ENCODE measurements around the gene TTC21A. TPM values are rescaled to one million over a fixed set of nuclear protein-coding genes. Genes with fewer than 3 reads are reported as not detected.

TTC21A gene
- total RNA-seq, 1 donor from 2014 or later: 3.7 TPM

DNA sequence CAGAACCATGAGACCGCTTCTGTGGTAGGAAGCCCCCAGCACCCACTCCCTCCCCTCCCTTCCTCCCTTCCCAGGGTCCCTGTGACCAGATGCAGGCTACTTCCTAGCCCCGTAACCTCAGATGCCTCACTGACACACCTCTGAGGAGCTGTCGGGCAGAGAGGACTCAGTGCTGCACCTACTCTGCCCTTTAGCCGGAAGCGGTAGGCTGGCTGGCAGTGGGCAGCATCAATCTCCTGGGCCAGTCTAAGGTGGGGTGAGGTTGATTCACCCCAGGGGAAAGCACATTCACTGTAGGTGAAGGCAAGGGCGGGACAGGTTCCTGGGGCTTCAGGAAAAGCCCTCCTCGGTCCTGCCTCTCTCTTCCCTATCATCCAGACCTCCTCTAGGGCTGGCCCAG, 26.8 kb downstream of the TTC21A start:
- DNase-seq (ENCODE audit: low spot score in 2 of 2) (no peak), FAIRE-seq (no peak)

GRCh38 chr3:39135170-39135805, 27.8 kb downstream of the TTC21A start:
- DNase-seq (ENCODE audit: low spot score in 2 of 2) (no peak), FAIRE-seq (no peak)

GRCh38 chr3:39136533-39137434, 29.3 kb downstream of the TTC21A start:
- no peak for DNase-seq (ENCODE audit: low spot score in 2 of 2)

GRCh38 chr3:39137435-39137936, 30.0 kb downstream of the TTC21A start:
- no peak for FAIRE-seq
- no peak for DNase-seq (ENCODE audit: low spot score in 2 of 2)

More at GRCh38 chr3:39136533-39137434, 29.3 kb downstream of the TTC21A start:
- no peak for FAIRE-seq

DNA sequence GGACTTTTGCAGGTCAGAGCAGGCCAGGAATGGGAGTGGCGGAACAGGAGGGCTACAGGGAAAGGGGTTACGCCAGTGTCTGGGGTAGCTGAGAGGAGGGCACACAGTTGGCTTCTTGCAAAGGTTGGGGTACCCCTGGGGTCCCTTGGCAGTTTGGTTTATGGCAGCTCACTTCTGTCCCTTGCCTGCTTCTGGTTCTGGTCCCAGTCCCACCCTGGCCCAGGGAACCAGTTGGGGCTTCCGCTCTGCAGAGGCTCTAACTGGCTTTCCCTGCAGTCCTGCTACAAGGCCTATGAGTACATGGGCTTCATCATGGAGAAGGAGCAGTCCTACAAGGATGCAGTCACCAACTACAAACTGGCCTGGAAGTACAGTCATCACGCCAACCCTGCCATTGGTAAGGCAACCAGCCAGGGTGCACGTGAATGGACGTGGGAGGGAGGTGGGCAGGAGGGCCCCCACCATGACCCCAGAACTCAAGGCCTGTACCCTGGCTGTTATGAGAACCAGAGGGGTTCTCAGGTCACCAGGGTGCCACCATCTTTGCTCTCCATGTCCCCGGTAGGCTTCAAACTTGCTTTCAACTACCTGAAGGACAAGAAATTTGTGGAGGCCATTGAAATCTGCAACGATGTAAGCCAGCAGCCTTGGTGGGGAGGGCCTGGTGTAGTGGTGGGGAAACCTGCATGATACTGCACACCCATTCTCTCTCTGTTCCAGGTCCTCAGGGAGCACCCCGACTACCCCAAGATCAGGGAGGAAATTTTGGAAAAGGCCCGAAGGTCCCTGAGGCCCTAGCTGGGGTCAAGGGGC, 30.7 kb downstream of the TTC21A start:
- DNase-seq (ENCODE audit: low spot score in 2 of 2) (no peak), FAIRE-seq (no peak)

DNA sequence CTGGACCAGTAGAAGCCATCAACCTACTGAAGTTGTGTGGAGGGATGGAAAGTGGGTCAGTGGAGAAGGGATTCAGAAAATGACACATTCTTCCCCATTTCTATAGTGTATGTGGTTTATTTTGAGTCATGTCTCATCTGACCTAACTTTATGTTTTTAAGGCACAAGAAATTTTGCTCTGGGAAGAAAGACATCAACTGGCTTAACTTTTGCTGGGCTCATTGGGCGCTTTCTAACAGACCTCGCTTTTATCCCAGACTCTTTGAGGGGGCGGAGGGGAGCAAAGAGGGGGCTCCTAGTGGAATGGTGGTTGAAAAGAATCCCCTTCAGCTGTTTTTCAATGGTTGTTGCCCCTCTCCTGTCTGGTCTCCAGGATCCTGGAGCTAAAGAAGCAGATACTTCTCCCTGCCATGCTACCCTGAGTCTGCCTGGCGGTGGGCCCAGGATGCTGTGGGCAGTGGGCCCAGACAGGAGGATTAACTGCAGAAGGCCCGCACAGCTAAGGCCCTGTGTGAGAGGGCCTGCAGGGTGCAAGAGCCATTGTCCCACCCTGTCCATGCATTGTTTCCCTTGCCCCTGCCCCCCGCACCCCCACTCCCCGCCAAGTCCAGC, 31.4 kb downstream of the TTC21A start:
- no peak for FAIRE-seq

DNA sequence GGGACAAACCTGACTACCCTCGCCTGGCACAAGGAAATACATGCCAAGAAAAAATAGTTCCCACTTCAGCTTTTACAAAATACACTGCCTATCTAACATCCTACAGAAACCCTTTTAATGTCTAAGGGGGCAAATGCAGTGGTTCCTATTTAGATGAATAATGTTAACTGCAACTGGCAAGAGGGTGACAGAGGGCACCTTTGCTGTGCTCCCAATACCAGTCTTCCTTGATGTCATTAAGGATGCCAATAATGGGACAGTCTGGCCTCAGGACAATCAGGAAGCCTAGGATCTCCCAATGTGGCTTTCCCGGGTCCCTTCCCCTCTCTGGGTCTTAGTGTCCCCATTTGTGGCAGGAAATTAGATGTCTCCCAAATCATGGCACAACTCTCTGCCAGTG, 32.0 kb downstream of the TTC21A start:
- FAIRE-seq (no peak), DNase-seq (ENCODE audit: low spot score in 2 of 2) (no peak)

More for the DNA sequence above, 31.4 kb downstream of the TTC21A start:
- DNase-seq (ENCODE audit: low spot score in 2 of 2): peak in 1 of 2 donors; percentile 30

- DNase-seq (ENCODE audit: low spot score in 2 of 2) (no peak), FAIRE-seq (no peak)
These were observed 33.0 kb downstream of the TTC21A start for GRCh38 chr3:39140341-39140971.

DNA sequence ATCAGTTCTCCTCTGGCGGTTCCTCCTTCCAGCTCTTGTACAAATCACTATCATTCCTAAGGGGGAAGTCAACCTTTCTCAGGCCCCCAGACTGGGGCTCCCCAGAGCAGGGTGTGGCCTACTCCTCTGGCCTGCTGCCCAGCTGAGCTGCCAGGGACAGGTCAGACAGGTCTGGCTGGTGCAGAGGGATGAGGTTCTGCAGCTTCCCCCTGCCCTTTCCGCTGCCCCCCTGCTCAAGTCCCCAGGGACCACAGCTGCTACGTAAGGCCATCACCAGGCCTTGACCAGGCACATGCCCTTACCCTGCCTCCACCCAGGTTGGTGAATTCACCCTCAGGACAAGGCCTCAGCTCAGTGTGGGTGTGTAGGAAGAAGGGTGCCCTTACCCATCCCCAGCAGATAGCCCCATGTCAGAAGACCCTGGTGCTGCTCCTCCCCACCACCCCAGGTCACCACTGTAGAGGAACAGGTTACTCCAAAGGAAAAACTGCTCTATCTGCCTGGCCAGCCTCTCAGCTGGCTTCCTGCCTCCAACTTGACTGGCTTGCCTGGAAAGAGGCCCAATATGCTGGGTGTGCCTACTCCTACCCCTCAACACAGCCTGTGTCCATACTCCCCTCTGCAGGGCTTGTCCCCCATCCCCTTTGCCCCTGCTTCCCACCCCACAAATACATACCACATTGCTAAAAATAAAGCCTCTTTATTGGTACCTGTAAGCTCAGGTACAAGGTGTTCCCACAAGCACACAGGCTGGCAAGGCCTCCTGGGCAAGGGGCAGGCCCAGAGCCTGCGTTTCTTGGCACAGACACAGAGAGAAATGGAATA, 33.9 kb downstream of the TTC21A start:
- DNase-seq (ENCODE audit: low spot score in 2 of 2): no peak

DNA sequence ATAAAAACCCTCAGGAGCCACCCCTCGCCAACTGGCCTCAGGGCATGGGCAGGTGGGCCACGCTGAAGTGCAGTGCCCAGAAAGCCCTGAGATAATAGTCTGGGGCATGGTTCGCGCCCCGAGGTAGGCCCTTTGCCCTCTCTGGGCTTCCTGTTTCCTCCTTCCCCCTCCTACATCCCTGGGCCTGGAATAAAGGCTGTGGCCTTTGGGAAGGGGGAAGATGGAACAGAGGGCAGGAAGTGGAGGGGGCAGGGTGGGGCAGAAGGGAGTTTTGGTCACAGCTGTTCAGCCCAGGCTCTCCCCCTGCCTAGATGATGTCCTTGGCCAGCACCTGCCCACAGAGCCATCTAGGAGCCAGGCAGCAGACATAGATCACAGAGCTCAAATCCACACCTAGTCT, 34.6 kb downstream of the TTC21A start:
- DNase-seq (ENCODE audit: low spot score in 2 of 2) (no peak), FAIRE-seq (no peak)

More for the DNA sequence above, 33.9 kb downstream of the TTC21A start:
- no peak for FAIRE-seq

GRCh38 chr3:39143051-39143885, 35.8 kb downstream of the TTC21A start:
- FAIRE-seq (no peak), DNase-seq (ENCODE audit: low spot score in 2 of 2) (no peak)

- no peak for FAIRE-seq
These were observed 36.7 kb downstream of the TTC21A start for GRCh38 chr3:39144095-39144747.

GRCh38 chr3:39144748-39145380, 37.4 kb downstream of the TTC21A start:
- no peak for FAIRE-seq

More at GRCh38 chr3:39144095-39144747, 36.7 kb downstream of the TTC21A start:
- DNase-seq (ENCODE audit: low spot score in 2 of 2): no peak

DNA sequence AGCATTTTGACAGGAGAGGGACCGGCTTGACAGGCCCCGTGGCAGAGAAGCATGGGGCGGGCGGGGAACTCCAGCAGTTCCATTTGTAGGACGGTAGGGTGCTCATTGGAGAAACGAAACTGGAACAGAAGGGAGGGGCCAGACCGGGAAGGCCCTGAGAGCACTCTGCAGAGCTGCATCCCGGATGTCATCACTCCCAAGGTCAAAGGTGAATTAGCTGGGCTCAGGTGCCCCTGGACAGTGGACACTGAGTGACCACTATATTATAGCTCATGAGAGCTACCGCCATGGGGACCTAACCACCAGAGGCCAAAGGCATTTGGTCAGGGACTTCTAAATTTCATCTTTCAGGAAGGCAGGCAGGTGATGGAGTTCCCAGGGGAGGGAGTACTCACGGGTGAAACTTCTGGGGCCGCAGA, 38.6 kb downstream of the TTC21A start:
- FAIRE-seq (no peak), DNase-seq (ENCODE audit: low spot score in 2 of 2) (no peak)

More at GRCh38 chr3:39144748-39145380, 37.4 kb downstream of the TTC21A start:
- no peak for DNase-seq (ENCODE audit: low spot score in 2 of 2)

DNA sequence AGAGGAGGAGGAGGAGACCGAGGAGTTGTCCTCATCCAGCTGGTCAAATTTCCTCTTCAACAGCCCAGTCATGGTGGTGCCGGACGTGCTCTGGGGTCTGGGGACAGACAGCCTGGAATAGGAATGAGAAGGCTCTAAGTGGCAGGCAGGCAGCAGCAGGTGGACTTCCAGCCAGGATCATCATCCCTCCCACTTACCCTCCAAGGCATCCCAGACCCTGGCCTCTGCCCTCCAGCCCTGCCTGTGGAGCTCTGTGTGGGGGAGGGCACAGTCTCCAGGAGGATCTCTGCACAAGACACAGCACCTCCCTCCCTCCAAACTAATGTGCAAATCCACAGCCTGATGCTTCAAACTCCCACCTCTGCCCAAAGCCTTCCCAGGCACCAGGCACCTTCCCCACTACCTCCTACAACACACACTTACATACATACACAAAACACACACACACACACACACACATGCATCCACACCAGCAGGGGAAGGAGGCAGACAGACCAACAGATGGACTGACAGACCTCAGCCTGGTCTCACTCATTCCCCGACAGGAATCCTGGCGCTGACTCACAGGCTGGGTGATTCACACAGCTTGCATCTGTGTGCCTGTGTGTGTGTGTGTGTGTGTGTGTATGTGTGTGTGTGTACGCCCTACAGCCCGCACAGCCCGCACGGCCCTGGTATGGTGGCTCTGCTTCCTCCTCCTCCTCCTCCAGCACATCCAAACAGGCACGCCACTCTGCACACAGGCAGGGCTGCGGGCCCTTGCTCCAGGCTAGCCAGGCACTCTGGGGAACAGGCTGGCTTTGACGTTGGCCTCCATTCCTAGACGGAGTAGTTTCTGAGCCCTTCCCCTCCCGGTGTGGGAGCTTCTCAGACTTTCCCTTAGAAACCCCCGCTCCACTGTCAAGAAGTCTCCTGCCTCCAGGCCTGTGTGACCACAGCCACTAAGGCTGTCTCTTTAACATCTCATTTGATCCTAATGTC, 39.4 kb downstream of the TTC21A start:
- FAIRE-seq (no peak), DNase-seq (ENCODE audit: low spot score in 2 of 2) (no peak)

Data from frontal cortex (tissue), 4 donors.